ENCODE measurements around the gene SPA17.

Gene SPA17

DNA sequence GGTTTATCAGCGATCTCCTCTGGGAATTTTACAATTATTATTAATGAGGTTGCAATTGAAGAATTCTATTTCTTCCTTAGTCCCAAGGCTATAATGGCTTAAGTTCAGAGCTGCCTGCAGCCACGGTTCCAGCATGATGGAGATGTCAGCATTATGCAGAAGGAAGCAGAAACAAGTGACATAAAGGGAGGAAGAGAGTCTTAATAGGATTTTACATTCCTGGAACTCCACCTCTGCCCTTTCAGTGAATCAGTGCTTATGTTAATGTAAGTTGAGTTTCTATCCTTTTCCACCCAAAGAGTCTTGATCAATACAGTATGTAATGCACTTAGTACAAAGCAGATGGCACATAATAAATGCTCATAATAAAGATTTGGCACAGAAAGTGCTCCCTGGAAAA is 54.4 kb downstream of the SPA17 start:
- no peaks in the 10 kb centered on the region for H3K36me3 ChIP-seq (ENCODE audit: control insufficient read depth, insufficient read depth, low read length)
- H3K9me3 ChIP-seq (ENCODE audit: control insufficient read depth, insufficient read depth, low read length): no peaks in the 10 kb centered on the region
- no peak overlapping the region for H3K9ac ChIP-seq (ENCODE audit: low read depth, low read length)
- no peak overlapping the region for H3K4me3 ChIP-seq (ENCODE audit: low read depth, low read length)
- H3K27me3 ChIP-seq (ENCODE audit: control insufficient read depth, insufficient read depth, low read length): peaks cover 62% of the 10 kb centered on the region
- peaks cover 17% of the 10 kb centered on the region for H3K4me1 ChIP-seq (ENCODE audit: control insufficient read depth, insufficient read depth, low read length)

DNA sequence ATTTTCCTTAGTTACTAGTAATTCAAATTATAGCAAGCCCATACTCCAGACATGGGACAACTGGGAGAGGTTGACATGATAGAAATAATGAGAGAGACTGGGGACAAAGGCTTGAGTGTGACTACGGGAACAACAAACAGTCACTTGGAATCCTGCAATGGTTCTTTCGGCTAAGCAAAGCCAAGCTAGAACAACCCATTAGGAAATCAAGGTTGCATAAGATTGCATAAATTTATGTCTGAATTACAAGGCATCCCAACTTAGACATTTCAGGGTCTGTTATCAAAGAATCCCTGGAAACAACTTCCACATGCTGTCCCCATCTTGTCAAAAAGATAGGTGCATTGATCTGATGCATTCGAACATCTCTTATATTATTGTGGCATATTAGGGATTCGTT is 55.9 kb downstream of the SPA17 start:
- H3K4me1 ChIP-seq (ENCODE audit: control insufficient read depth, insufficient read depth, low read length): peaks cover 14% of the 10 kb centered on the region
- peaks cover 57% of the 10 kb centered on the region for H3K27me3 ChIP-seq (ENCODE audit: control insufficient read depth, insufficient read depth, low read length)
- no peak overlapping the region for H3K9ac ChIP-seq (ENCODE audit: low read depth, low read length)
- no peaks in the 10 kb centered on the region for H3K36me3 ChIP-seq (ENCODE audit: control insufficient read depth, insufficient read depth, low read length)
- H3K9me3 ChIP-seq (ENCODE audit: control insufficient read depth, insufficient read depth, low read length): no peaks in the 10 kb centered on the region
- H3K4me3 ChIP-seq (ENCODE audit: low read depth, low read length): no peak overlapping the region

DNA sequence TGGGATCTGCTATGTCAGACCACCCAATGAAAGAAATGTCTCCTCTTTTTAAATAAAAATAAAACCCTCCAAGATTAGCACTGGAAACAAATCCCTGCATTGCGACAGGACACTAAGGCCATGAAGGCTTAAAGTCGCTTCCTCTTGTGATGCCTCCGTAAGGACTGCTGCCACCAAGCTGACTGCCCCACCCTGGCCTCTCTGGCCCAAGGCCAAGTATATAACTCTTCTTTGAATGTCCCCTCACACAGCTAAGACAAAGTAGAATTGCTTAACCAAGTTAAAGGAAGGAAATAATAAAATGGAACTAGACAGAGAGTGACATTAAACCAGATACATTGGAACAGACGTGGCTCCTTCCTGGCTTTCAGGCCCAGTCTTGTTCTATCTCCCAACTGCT is 58.5 kb downstream of the SPA17 start:
- H3K27me3 ChIP-seq (ENCODE audit: control insufficient read depth, insufficient read depth, low read length): peaks cover 59% of the 10 kb centered on the region
- no peak overlapping the region for H3K4me3 ChIP-seq (ENCODE audit: low read depth, low read length)
- H3K4me1 ChIP-seq (ENCODE audit: control insufficient read depth, insufficient read depth, low read length): no peaks in the 10 kb centered on the region
- H3K9ac ChIP-seq (ENCODE audit: low read depth, low read length): no peak overlapping the region
- H3K36me3 ChIP-seq (ENCODE audit: control insufficient read depth, insufficient read depth, low read length): no peaks in the 10 kb centered on the region
- no peaks in the 10 kb centered on the region for H3K9me3 ChIP-seq (ENCODE audit: control insufficient read depth, insufficient read depth, low read length)

DNA sequence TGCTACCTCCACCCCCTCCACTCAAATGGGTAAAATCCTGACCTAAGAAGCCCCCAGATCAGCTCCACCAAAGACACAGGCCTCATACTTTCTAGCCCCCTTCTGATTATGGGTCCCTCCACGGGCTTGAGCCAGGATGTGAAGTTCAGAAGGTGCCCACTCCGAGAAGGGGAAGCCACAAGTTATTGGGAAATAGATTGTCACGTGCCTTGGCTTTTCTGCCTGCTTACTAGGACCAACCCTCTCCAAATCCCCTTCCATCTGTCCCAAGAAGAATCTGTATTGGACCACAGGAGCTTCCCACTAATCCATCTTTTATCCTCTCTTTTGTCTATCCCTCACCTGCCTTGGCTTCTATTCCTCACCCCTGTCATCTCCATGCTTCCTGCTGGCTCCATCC is 63.0 kb downstream of the SPA17 start:
- H3K9me3 ChIP-seq (ENCODE audit: control insufficient read depth, insufficient read depth, low read length): no peaks in the 10 kb centered on the region
- peaks cover 79% of the 10 kb centered on the region for H3K27me3 ChIP-seq (ENCODE audit: control insufficient read depth, insufficient read depth, low read length)
- peaks cover 3% of the 10 kb centered on the region for H3K4me1 ChIP-seq (ENCODE audit: control insufficient read depth, insufficient read depth, low read length)

DNA sequence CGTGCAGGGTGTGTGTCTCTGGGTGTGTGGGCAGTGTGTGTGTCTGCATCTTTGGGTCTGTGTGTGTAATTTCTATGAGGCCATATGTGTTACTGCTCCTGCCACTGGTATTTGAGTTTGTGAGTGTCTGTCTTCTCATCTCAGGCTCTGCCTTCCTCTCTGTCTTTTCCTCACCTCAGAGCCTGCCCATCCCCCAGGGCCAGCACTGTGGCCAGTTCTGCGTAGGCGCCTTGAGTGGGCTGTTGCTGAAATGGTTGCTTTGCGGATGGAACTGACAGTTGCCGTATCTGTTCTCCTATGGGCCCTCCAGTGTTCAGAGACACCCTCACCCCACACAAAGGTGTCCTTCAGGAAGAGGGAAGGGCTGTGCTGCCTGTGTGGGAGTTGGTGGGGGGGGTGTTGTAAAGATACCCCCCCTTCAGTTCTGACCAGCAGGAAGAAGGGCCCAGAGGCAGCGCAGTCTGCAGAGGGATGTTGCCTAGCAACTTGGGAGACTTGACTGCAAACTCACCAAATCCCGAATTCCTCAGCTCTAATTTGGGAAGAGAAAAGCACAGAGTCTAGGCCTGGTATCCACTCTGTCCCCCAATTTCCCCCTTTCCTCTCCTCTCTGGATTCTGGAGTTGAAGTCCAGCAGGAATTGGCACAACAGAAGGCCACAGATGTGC is 64.1 kb downstream of the SPA17 start:
- H3K36me3 ChIP-seq (ENCODE audit: control insufficient read depth, insufficient read depth, low read length): no peaks in the 10 kb centered on the region
- no peak overlapping the region for H3K4me3 ChIP-seq (ENCODE audit: low read depth, low read length)
- peaks cover 88% of the 10 kb centered on the region for H3K27me3 ChIP-seq (ENCODE audit: control insufficient read depth, insufficient read depth, low read length)
- no peaks in the 10 kb centered on the region for H3K9me3 ChIP-seq (ENCODE audit: control insufficient read depth, insufficient read depth, low read length)
- no peak overlapping the region for H3K9ac ChIP-seq (ENCODE audit: low read depth, low read length)
- peaks cover 3% of the 10 kb centered on the region for H3K4me1 ChIP-seq (ENCODE audit: control insufficient read depth, insufficient read depth, low read length)

More for the DNA sequence above, 63.0 kb downstream of the SPA17 start:
- H3K4me3 ChIP-seq (ENCODE audit: low read depth, low read length): no peak overlapping the region
- no peak overlapping the region for H3K9ac ChIP-seq (ENCODE audit: low read depth, low read length)
- H3K36me3 ChIP-seq (ENCODE audit: control insufficient read depth, insufficient read depth, low read length): no peaks in the 10 kb centered on the region

DNA sequence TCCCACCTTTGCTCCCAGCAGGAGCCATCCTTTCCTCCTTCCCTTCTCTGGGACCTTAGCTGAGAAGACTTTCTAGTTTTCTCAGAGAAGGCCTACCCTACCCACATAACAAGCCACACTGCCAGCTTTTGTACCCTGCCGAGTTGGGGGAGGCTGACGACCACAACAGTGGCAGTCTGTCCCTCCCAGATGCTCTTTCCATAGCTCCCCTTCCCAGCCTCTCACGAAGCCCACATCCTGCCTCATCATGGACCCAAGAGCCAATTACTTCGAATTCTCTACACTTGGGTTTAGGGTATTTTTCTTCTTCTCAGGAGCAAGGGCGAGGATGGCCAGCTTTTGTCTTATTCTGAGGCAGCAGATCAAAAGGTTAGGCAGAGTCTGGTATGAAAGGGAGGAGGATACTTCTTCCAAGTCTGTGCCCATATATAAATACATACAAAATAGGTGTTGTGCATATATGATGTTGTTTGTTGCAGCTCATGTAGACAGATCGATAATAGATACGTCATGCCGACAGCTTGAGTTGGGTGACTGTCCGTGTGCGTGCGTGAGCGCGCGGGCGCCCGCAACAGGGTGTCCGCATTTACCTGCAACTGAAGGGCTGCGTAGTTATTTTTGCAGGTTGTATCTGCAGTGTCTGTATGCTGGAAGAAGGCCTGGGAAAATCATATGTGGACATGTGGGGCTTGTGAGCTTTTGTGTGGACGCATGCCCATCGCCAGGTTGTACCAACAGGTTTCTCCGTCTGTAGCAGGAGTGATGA is 65.2 kb downstream of the SPA17 start:
- Histone ChIP-seq H3K9me3 (ENCODE audit: control insufficient read depth, insufficient read depth, low read length) (no peaks in the 10 kb centered on the region), H3K4me3 (ENCODE audit: low read depth, low read length) (peak overlapping the region; percentile 74), H3K27me3 (ENCODE audit: control insufficient read depth, insufficient read depth, low read length) (peaks cover 96% of the 10 kb centered on the region), H3K4me1 (ENCODE audit: control insufficient read depth, insufficient read depth, low read length) (peaks cover 3% of the 10 kb centered on the region), H3K9ac (ENCODE audit: low read depth, low read length) (no peak overlapping the region), H3K36me3 (ENCODE audit: control insufficient read depth, insufficient read depth, low read length) (no peaks in the 10 kb centered on the region)

DNA sequence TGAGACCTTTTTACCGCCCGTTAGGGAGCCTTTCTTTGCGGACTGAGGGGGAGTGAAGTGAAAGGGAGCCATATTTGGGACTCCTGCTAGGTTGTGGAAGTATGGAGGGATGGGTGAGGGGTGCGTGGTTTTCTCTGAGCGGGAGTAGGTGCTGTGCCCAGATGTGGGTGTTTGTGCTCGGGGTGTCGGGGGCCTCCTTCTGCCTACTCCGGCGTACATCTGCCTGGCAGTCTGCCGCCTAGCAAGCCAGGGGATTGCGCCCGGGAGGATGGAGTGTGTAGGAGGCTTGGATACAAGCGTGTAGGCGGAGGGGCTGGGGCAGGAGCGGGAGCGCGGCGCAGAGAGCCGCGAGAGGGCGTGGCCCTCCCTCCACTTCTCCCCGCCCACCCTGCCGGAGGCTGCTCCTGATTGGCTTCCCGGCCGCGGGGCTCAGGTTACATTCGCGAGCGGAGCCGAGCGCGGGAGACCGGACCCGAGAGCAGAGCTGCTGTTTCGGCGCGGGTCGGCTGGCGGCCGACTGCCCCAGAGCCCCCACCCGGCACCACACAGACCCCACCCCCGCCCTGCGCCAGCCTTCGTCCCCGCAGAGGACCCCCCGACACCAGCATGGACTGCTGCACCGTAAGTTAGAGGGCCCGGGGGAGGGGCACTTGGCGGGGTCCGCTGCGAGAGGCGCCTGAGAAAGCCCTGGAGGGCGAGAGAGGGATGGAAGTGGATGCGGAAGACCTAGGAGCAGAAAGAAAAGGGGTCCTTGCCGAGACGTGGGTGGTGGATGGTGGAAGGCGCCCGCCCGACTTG is 66.0 kb downstream of the SPA17 start, which contains the start of gene NRGN:
Gene NRGN (plus strand): TSS at position 464 of the 798 bp plus-strand sequence. CDS start 143 bp downstream, at position 607.
- H3K9me3 ChIP-seq (ENCODE audit: control insufficient read depth, insufficient read depth, low read length): no peaks in the 10 kb centered on the region
- peaks cover 3% of the 10 kb centered on the region for H3K4me1 ChIP-seq (ENCODE audit: control insufficient read depth, insufficient read depth, low read length)
- no peak within 1 kb of the TSS for H3K9ac ChIP-seq (ENCODE audit: low read depth, low read length)
- H3K36me3 ChIP-seq (ENCODE audit: control insufficient read depth, insufficient read depth, low read length): no peaks in the 10 kb centered on the region
- peaks cover 96% of the 10 kb centered on the region for H3K27me3 ChIP-seq (ENCODE audit: control insufficient read depth, insufficient read depth, low read length)
- H3K4me3 ChIP-seq (ENCODE audit: low read depth, low read length): peak within 1 kb of the TSS; percentile 74

DNA sequence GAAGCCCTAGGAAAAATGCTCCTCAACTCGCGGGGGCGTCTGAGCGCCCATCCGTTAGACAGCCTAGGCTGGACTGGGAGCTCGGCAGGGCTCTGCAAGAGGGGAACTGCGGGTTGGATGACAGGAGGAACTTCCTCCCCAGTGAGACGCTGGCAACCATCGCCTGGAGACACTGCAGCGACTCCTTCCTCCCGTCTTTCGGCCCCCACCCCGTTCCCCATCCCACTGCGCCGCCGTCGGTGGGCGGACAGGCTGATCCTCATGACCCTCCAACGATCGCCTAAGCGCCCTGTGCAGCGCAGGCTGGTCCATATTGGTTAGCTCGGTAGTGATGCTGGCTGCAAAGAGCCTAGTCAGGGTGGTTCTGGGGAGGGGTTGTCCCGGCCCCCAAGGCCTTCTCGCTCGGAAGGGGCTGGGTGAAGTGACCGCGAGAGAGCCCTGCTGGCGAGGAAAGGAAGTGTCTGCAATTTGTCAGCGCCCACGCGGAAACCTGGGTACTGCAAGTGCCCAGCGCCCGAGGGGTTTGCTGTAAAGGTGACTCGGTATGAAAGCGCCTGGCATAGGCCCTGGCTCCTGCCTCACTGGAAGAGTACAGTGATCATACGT is 66.7 kb downstream of the SPA17 start:
- peaks cover 3% of the 10 kb centered on the region for H3K4me1 ChIP-seq (ENCODE audit: control insufficient read depth, insufficient read depth, low read length)
- H3K4me3 ChIP-seq (ENCODE audit: low read depth, low read length): peak overlapping the region; percentile 74
- no peak overlapping the region for H3K9ac ChIP-seq (ENCODE audit: low read depth, low read length)
- peaks cover 96% of the 10 kb centered on the region for H3K27me3 ChIP-seq (ENCODE audit: control insufficient read depth, insufficient read depth, low read length)
- H3K36me3 ChIP-seq (ENCODE audit: control insufficient read depth, insufficient read depth, low read length): no peaks in the 10 kb centered on the region
- no peaks in the 10 kb centered on the region for H3K9me3 ChIP-seq (ENCODE audit: control insufficient read depth, insufficient read depth, low read length)

DNA sequence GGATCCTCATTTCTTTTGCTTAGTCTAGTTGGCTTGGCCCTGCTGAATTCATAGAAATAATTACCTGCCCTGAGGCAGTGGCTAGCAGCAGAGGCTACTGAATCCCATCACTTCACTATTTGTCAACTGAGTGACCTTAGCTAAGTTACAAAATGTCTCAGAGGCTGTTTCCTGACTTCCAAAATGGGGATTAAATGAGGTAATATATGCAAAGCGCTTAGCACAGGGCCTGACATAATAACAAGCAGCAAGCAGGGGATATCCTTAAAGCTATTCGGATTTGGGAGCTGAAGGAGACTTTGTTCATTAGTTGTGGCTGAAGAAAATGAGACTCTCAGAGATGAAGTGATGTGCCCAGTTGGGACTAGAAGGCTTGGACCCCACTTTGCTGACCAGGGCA is 68.9 kb downstream of the SPA17 start:
- H3K36me3 ChIP-seq (ENCODE audit: control insufficient read depth, insufficient read depth, low read length): no peaks in the 10 kb centered on the region
- no peak overlapping the region for H3K9ac ChIP-seq (ENCODE audit: low read depth, low read length)
- H3K4me1 ChIP-seq (ENCODE audit: control insufficient read depth, insufficient read depth, low read length): peaks cover 9% of the 10 kb centered on the region
- H3K27me3 ChIP-seq (ENCODE audit: control insufficient read depth, insufficient read depth, low read length): peaks cover 91% of the 10 kb centered on the region
- no peaks in the 10 kb centered on the region for H3K9me3 ChIP-seq (ENCODE audit: control insufficient read depth, insufficient read depth, low read length)
- H3K4me3 ChIP-seq (ENCODE audit: low read depth, low read length): no peak overlapping the region

DNA sequence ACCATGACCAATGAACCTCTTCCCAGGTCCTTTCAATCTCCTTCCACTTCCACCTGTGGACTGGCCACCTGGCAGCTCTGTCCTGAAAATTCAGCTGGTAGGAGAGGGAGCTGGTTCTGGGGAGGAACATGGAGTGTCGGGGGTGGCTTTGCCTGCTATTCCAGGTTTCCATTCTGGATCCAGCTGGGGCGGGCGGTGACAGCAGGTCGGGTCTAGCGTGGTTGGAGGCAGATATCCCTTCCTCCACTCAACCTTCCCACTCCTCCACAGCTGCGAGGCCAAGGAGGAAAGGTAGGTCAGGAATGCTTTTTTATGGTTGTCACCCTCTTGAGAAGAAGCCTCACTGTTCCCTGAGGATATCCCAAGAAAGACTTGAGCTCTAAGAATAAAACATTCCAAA is 69.3 kb downstream of the SPA17 start:
- H3K4me1 ChIP-seq (ENCODE audit: control insufficient read depth, insufficient read depth, low read length): peaks cover 12% of the 10 kb centered on the region
- no peak overlapping the region for H3K9ac ChIP-seq (ENCODE audit: low read depth, low read length)

DNA sequence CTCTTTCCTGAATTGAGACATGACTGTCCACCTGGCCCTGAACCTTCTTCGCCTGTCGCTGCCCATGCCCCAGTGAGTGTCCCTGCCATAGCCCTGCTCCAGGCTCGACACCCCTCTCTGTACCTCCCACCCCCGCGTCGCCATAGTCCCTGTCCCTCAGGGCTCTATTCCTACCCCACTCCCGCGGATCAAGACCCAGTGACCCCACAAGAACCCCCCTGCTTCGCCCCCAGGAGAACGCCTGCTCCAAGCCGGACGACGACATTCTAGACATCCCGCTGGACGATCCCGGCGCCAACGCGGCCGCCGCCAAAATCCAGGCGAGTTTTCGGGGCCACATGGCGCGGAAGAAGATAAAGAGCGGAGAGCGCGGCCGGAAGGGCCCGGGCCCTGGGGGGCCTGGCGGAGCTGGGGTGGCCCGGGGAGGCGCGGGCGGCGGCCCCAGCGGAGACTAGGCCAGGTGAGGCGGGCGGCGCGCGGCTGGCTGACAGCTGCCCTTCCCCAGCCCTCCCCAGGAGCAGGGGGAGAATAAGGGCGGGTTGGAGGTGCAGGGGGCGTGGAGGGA is 71.6 kb downstream of the SPA17 start:
- Histone ChIP-seq H3K27me3 (ENCODE audit: control insufficient read depth, insufficient read depth, low read length) (peaks cover 95% of the 10 kb centered on the region), H3K4me3 (ENCODE audit: low read depth, low read length) (peak overlapping the region; percentile 85), H3K4me1 (ENCODE audit: control insufficient read depth, insufficient read depth, low read length) (peaks cover 9% of the 10 kb centered on the region), H3K36me3 (ENCODE audit: control insufficient read depth, insufficient read depth, low read length) (no peaks in the 10 kb centered on the region), H3K9ac (ENCODE audit: low read depth, low read length) (no peak overlapping the region), H3K9me3 (ENCODE audit: control insufficient read depth, insufficient read depth, low read length) (no peaks in the 10 kb centered on the region)

More for the DNA sequence above, 69.3 kb downstream of the SPA17 start:
- Histone ChIP-seq H3K9me3 (ENCODE audit: control insufficient read depth, insufficient read depth, low read length) (no peaks in the 10 kb centered on the region), H3K36me3 (ENCODE audit: control insufficient read depth, insufficient read depth, low read length) (no peaks in the 10 kb centered on the region), H3K4me3 (ENCODE audit: low read depth, low read length) (peak overlapping the region; percentile 1), H3K27me3 (ENCODE audit: control insufficient read depth, insufficient read depth, low read length) (peaks cover 91% of the 10 kb centered on the region)

Data from iPS-15b (cell line).